SHP77 treated with DMSO at 0.1 percent for 48 hours (cell line): ENCODE data around the gene SMAD6.

ENCODE experiments used
- DNase-seq: peaks from one replicate; lab custom pipeline; 2025; lab: John Stamatoyannopoulos, UW

Gene SMAD6

GRCh38 chr15:66721501-66721937 lies 19.5 kb downstream of the SMAD6 start:
- DNase-seq, result no peak

- DNase-seq, result no peak
Observed at GRCh38 chr15:66721954-66722353, 19.9 kb downstream of the SMAD6 start.

GRCh38 chr15:66722757-66723540 lies 20.9 kb downstream of the SMAD6 start:
- no peak for DNase-seq

GRCh38 chr15:66723826-66724731 lies 22.0 kb downstream of the SMAD6 start:
- no peak for DNase-seq

DNA sequence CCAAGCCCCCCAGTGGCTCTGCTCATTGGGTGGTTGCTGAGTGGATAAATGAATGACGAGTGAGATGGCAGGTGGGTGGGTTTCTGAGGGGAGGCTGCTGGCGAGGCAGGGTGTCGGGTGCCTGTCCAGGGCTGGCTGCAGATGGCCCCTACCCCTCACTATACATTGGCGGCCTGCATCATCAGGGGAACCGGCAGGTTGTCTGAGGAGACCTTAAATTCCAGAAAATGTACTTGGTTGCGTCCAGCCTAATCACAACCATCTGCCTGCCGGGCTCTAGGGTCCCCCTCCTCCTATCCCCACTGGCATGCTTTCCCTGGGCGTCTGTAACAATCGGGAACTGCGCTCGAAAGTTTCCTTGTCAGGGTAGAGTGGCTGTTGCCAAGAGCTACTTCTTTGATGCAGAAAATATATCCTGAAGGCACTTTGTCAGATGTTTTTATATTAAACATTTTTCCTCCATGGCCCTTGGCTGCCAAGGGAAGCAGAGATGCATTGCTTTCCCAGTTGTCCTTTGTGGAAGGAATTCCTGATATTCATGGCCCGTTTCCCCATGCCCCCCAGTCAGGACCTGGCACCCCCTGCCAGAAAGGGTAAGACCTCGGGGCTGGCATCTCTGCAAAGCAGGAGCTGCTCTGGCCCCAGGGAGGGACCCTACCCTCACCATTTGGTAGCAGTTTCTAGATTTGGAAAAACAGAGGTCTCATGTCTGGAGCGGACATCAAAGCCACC lies 22.9 kb downstream of the SMAD6 start:
- no peak for DNase-seq

GRCh38 chr15:66725464-66725785 lies 23.4 kb downstream of the SMAD6 start:
- no peak for DNase-seq

- no peak for DNase-seq
Observed at GRCh38 chr15:66726386-66726785, 24.4 kb downstream of the SMAD6 start.

GRCh38 chr15:66729331-66729951 lies 27.4 kb downstream of the SMAD6 start:
- no peak for DNase-seq

DNA sequence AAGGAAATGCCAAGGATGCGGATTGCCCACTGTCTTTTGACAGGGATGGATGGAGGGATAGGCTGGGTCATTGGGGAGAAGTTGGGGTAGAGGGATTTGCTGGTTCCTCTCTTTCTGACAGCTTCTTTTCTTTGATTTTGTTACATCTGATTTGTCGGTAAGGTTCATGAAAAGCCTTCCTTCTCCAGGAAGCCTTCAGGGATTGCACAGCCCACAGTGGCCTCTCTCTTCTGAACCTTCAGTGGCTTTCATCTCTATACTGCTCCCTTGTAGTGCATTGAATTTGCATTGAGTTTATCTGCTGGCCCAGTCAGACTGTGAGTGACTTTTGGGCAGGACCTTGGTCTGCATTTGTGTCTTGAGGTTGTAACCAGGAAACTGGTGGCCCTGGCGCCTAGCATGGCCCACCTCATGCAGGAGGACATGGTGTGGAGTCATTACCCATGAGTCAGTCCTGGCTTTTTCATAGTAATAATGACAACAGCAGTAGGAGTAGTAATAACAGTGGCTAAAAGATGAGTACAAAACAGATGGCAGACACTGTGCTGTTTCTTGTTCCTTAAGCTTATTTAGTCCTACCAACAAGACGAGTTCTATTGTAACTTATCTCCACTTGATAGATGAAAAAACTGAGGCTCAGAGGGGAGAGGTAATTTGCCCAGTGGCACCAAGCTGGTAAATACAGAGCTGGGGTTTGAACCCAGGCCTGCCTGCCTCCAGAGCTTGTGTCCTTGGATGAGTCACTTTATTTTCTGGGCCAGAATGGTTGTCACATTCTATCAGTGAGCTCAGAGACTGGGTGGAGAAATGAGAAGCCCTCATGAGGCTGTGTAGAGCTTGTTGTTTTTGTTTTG lies 28.4 kb downstream of the SMAD6 start:
- DNase-seq, result no peak

- DNase-seq, result no peak
Observed at GRCh38 chr15:66733976-66734375, 31.9 kb downstream of the SMAD6 start.

DNA sequence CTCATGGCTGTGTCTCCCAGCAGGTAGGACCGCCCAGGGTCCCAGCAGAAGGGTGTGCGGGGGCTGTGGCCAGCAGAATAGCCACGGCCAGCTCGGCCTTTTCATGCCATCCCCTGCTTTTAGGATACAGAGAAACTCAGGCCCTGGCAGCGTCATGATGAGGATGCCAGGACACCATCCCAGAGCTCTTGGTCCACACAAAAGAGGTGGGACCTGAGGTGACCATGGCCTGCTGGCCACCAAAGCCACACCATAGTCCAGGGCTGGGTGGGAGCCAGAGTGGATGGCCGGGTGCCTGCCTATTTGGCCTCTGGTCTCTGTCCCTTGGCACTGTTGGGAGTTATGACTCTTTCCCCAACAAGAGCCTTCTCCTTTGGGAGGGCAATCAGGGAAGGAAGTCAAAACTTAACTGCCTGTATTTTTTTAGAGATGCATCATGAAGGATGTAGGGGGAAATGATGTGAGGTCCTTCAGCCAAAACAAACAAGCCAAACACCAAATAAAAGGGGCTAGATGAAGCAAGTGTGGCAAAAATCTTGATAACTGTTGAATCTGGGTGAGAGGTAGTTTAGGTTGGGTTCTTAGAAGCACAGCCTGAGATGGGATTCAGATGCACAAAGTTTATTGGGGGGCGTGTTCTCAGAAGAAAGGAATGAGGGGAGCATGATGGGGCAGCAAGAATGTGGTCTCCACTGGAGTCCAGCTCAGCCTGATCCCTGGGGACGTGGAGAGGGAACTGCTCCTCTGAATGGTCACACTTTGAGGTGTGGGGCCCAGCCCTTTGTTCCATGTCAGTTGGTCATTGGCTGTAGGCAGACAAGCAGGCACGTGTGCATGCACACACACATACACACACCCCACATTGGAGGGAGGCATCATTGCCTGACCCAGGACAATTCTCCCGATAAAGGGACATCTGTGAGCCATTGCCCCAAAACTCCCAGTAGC lies 33.2 kb downstream of the SMAD6 start:
- DNase-seq, result no peak

DNA sequence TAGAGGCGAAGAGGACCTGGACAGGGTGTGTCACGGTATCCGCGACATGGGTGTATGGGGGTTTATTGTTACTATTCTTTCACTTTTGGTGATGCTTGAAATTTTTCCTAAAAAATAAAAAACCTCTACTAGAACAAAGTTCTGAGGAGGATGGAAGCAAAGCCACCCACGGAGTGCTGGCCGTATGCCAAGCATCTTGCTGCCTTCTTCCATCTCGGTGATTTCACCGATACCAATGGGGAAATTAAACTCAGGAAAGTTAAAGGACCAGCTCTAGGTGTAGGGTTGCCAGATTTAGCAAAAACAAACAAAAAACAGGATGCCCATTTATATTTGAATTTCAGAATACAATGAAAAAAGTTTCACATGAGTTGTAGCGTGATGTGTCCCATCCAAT lies 33.9 kb downstream of the SMAD6 start:
- DNase-seq, result no peak

- no peak for DNase-seq
Observed at GRCh38 chr15:66737243-66738010, 35.4 kb downstream of the SMAD6 start.

DNA sequence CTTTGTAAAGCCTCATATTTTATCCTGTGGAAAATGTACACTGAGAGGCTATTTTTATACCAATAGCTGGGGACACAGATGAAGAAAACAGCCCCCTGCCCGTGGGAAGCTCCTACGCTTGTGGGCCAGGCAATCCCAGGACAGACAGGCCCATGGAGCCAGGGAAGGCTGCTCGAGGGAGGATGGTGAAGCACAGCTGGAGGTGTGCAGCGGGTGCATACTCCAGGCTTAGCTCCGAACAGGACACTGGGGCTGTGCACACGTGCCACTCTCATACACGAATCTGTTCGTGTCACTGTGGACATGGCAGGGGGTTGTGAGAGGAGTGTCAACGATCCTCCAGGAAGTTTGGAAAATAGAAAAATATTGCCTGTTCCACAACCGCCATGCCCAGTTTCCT lies 36.1 kb downstream of the SMAD6 start:
- DNase-seq, result no peak

GRCh38 chr15:66738595-66738994 lies 36.6 kb downstream of the SMAD6 start:
- no peak for DNase-seq

DNA sequence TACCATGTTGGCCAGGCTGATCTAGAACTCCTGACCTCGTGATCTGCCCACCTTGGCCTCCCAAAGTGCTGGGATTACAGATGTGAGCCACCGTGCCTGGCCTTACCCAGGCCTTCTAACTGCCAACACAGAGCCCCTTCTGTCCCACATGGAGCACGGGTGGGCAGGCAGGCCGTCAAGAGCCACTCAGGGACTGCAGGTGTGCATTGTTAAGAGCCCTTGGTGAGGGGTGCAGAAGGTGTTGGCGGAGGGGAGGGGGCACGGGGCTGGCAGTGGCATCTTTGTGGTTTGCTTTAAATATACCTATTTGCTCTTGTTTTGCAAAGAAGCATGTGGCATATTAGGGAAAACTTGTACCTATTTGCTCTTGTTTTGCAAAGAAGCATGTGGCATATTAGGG lies 37.3 kb downstream of the SMAD6 start:
- DNase-seq, result no peak

GRCh38 chr15:66740802-66741201 lies 38.8 kb downstream of the SMAD6 start:
- DNase-seq, result no peak

GRCh38 chr15:66741646-66742045 lies 39.6 kb downstream of the SMAD6 start:
- no peak for DNase-seq

GRCh38 chr15:66742286-66742685 lies 40.2 kb downstream of the SMAD6 start:
- DNase-seq, result no peak
